Stomach smooth muscle (tissue), 2 donors: Measurements from ENCODE around the gene LENG8.

ENCODE experiments used
- H3K27ac ChIP-seq: one replicate; pipeline ENCODE4 v1.7.0; 2013; ENCODE audit warnings: mild to moderate bottlenecking, low read length, inconsistent platforms
- H3K27me3 ChIP-seq, 2 donors: one replicate each; pipeline ENCODE4 v1.7.0; 2013; ENCODE audit warnings: low read length in 2 of 2; ENCODE audit not compliant: insufficient read depth in 2 of 2, control insufficient read depth in 1 of 2
- H3K36me3 ChIP-seq, 2 donors: one replicate each; pipeline ENCODE4 v1.7.0; 2013; ENCODE audit warnings: low read length in 2 of 2; ENCODE audit not compliant: control insufficient read depth in 2 of 2, insufficient read depth in 2 of 2
- H3K4me1 ChIP-seq: one replicate; pipeline ENCODE4 v1.7.0; 2013; ENCODE audit warnings: low read length; ENCODE audit not compliant: control insufficient read depth, insufficient read depth
- H3K4me3 ChIP-seq, 2 donors: one replicate each; pipeline ENCODE4 v1.7.0; 2013; ENCODE audit warnings: low read length in 2 of 2
- H3K9ac ChIP-seq, 2 donors: one replicate each; pipeline ENCODE4 v1.7.0; 2013; ENCODE audit warnings: low read length in 2 of 2, mild to moderate bottlenecking in 1 of 2
- H3K9me3 ChIP-seq, 2 donors: one replicate each; pipeline ENCODE4 v1.7.0; 2013; ENCODE audit warnings: low read length in 2 of 2; ENCODE audit not compliant: control insufficient read depth in 2 of 2
- donor health status: healthy.
- donor health status: Pancreatic carcinoma.

The LENG8 gene

GRCh38 chr19:54424201-54424600 is 24.8 kb upstream of the LENG8 start:
- no peak overlapping the region for H3K27ac ChIP-seq
- H3K36me3 ChIP-seq = no peaks in the 10 kb centered on the region
- H3K9ac ChIP-seq = no peak overlapping the region
- peaks cover 7% of the 10 kb centered on the region for H3K4me1 ChIP-seq
- H3K9me3 ChIP-seq = no peaks in the 10 kb centered on the region
- H3K27me3 ChIP-seq = peaks cover 46 to 50% of the 10 kb centered on the region in 2 donors
- H3K4me3 ChIP-seq = no peak overlapping the region

- Histone ChIP-seq H3K36me3 (no peaks in the 10 kb centered on the region), H3K4me3 (no peak overlapping the region), H3K27ac (no peak overlapping the region), H3K9ac (no peak overlapping the region), H3K9me3 (no peaks in the 10 kb centered on the region), H3K4me1 (peaks cover 7% of the 10 kb centered on the region), H3K27me3 (peaks cover 46 to 50% of the 10 kb centered on the region in 2 donors)
Measured at GRCh38 chr19:54424660-54425381, 24.2 kb upstream of the LENG8 start.

DNA sequence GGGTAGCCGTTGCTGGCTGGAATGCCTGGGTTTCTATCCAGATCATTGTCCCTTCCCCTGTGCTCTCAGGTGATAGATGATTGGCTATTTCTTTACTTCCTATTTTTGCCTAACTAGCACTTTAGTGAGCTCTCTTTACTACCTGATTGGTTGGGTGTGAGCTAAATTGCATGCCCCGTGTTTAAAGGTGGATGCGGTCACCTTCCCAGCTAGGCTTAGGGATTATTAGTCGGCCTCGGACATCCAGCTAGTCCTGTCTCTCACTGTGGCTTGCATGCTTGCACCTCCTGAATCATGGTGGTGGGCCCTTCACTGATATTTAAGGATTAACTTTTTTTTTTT is 23.6 kb upstream of the LENG8 start:
- H3K27me3 ChIP-seq = peaks cover 45 to 50% of the 10 kb centered on the region in 2 donors
- peaks cover 8% of the 10 kb centered on the region for H3K4me1 ChIP-seq

GRCh38 chr19:54426291-54426931 is 22.6 kb upstream of the LENG8 start:
- Histone ChIP-seq H3K36me3 (no peaks in the 10 kb centered on the region), H3K4me3 (no peak overlapping the region), H3K4me1 (peaks cover 11% of the 10 kb centered on the region), H3K9me3 (no peaks in the 10 kb centered on the region), H3K9ac (no peak overlapping the region), H3K27ac (no peak overlapping the region), H3K27me3 (peaks cover 42 to 48% of the 10 kb centered on the region in 2 donors)

More for the DNA sequence above, 23.6 kb upstream of the LENG8 start:
- H3K36me3 ChIP-seq = no peaks in the 10 kb centered on the region
- H3K4me3 ChIP-seq = no peak overlapping the region
- no peaks in the 10 kb centered on the region for H3K9me3 ChIP-seq
- H3K27ac ChIP-seq = no peak overlapping the region
- no peak overlapping the region for H3K9ac ChIP-seq

DNA sequence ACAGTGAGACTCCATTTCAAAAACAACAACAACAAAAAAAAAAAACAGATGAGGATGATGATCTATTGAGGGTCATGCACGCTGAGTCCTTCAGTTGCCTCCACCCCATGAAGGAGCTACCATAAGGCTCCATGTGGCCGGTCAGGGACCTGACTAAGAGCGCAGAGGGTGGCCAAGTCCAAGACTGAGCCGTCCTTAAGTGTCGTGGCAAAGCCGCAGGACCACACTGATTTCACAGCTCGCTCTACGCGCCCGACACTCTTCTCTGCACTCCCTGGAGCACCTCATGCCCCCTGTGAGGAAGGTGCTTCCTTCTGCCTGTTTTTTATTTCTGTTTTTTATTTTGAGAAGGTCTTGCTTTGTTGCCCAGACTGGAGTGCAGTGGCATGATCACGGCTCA is 21.4 kb upstream of the LENG8 start:
- Histone ChIP-seq H3K36me3 (no peaks in the 10 kb centered on the region), H3K9me3 (no peaks in the 10 kb centered on the region), H3K27me3 (peaks cover 43 to 45% of the 10 kb centered on the region in 2 donors), H3K4me3 (no peak overlapping the region), H3K27ac (no peak overlapping the region), H3K4me1 (peaks cover 13% of the 10 kb centered on the region), H3K9ac (no peak overlapping the region)

DNA sequence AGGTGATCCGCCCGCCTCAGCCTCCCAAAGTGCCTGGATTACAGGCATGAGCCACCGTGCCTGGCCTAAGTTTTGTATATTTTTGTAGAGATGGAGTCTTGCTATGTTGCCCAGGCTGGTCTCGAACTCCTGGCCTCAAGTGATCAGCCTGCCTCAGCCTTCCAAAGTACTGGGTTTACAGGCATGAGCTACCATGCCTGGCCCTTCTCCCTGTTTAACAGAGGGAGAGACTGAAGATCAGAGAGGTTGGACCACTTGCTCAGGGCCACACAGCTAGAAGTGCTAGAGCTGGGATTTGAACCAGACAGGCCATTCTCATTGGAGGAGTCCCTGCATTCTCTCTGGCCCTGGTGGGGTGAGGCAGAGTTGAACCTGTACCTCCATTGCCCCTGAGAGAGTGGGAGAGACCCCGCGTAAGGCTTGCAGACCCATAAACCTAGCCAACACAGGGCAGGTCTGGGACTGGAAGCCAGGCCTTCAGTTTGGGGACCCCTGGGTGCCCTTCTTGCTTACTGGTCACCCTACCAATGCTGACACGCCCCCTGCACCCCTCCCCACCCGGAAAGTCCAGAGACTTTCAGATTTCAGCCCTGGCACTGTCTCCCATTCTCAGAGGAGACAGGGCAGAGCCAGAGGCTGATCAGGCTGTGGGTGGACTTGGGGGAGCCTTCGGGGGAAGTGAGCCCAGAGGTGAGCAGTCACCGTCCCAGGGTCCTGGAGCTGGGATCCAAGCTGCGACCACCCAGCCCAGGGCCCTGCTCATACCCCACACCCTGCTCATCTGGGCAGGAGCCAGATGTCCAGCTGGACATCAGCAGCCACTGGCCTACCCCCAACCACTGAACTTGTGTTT is 20.4 kb upstream of the LENG8 start:
- Histone ChIP-seq H3K4me1 (peaks cover 13% of the 10 kb centered on the region), H3K9me3 (no peaks in the 10 kb centered on the region), H3K36me3 (no peaks in the 10 kb centered on the region), H3K9ac (no peak overlapping the region), H3K4me3 (no peak overlapping the region), H3K27me3 (peaks cover 43 to 51% of the 10 kb centered on the region in 2 donors), H3K27ac (no peak overlapping the region)

DNA sequence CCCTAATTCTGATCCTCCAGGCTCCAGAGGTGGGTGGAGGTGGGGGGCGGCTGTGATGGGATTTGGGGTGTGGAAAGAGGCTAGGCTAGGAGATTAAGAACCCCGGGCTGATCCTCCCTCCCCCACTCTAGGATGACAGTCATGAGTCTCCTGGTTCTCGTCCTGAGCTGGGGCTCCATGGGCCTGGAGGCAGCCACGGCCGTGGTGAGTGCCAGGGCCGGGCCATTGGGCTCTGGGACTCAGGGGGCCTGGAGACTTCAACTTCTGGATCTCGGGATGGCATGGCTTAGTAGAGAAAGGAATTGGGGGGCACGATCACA is 19.9 kb upstream of the LENG8 start:
- Histone ChIP-seq H3K4me1 (peaks cover 13% of the 10 kb centered on the region), H3K27ac (no peak overlapping the region), H3K9me3 (no peaks in the 10 kb centered on the region), H3K27me3 (peaks cover 43 to 57% of the 10 kb centered on the region in 2 donors), H3K9ac (no peak overlapping the region), H3K36me3 (no peaks in the 10 kb centered on the region), H3K4me3 (no peak overlapping the region)

DNA sequence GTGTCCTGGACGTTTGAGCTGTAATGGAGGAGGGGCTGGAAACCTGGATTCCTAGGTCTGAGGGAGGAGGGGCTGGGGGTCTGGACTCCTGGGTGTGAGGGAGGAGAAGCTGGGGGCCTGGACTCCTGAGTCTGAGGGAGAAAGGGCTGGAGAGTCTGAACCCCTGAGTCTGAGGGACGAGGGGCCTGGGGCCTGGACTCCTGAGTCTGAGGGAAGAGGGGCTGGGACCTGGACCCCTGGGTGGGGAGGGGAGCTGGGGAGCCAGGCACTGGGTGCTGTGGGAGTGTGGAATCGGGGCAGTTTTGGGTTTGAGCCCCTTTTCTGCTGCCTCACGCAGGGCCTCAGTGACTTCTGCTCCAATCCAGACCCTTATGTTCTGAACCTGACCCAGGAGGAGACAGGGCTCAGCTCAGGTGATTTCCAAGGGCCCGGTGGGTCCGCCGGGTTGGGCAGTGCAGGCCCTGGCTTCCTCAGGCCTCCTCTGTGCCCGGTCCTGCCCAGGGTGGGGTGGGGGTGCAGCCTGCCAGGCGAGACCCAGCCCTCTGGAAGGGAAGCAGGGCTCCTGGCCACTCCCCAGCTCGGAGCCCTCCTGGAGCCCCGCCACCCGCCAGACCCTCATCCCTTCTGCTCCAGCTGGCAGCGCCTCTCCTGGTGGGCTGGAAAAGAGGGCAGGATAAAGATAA is 19.3 kb upstream of the LENG8 start:
- H3K9ac ChIP-seq = no peak overlapping the region
- H3K27ac ChIP-seq = no peak overlapping the region
- H3K27me3 ChIP-seq = peaks cover 39 to 59% of the 10 kb centered on the region in 2 donors
- no peak overlapping the region for H3K4me3 ChIP-seq
- no peaks in the 10 kb centered on the region for H3K36me3 ChIP-seq
- peaks cover 14% of the 10 kb centered on the region for H3K4me1 ChIP-seq
- H3K9me3 ChIP-seq = no peaks in the 10 kb centered on the region

- Histone ChIP-seq H3K9me3 (no peaks in the 10 kb centered on the region), H3K4me1 (peaks cover 23% of the 10 kb centered on the region), H3K9ac (no peak overlapping the region), H3K27me3 (peaks cover 37 to 59% of the 10 kb centered on the region in 2 donors), H3K27ac (no peak overlapping the region), H3K36me3 (no peaks in the 10 kb centered on the region), H3K4me3 (peak overlapping the region in 1 of 2 donors; percentile 64)
Measured at GRCh38 chr19:54430306-54431254, 18.4 kb upstream of the LENG8 start.
